CD14-positive monocyte (primary cell): Measurements from ENCODE around the gene AGT. TPM values are rescaled to one million over a fixed set of nuclear protein-coding genes. Genes with fewer than 3 reads are reported as not detected.
"Not testable (repeated sequence)": the region's sequence is repeated elsewhere in the genome, so short reads cannot be mapped to it uniquely, and the experiment has no call there.

Source experiments
- DNase-seq, 3 donors: peaks; one replicate each; pipeline ENCODE4 v3.0.0-alpha.2; 2011 to 2022
- H2AFZ ChIP-seq: 2 replicates; pipeline ENCODE4 v1.6.0; 2012; ENCODE audit warnings: mild to moderate bottlenecking, low read depth, low read length, inconsistent platforms; ENCODE audit not compliant: insufficient read depth, poor library complexity, severe bottlenecking
- H3K27ac ChIP-seq, 2 donors: 1 replicate in 1 of 2; 2 replicates in 1 of 2; pipeline ENCODE4 v1.5.1; 2012 to 2013; ENCODE audit warnings: low read length in 2 of 2, control low read depth in 1 of 2, inconsistent platforms in 1 of 2, low read depth in 1 of 2, mild to moderate bottlenecking in 1 of 2
- H3K27me3 ChIP-seq, 2 donors: one replicate each; pipeline versions ENCODE4 v1.6.0 to v1.6.1; 2011 to 2013; ENCODE audit warnings: low read length in 2 of 2; ENCODE audit not compliant: control insufficient read depth in 2 of 2, insufficient read depth in 2 of 2
- H3K36me3 ChIP-seq, 2 donors: replicated peaks in 1 of 2; 1 replicate in 1 of 2; 2 replicates in 1 of 2; pipeline versions ENCODE4 v1.5.1 to v1.6.1; 2012 to 2013; ENCODE audit warnings: low read length in 2 of 2, control low read depth in 1 of 2, inconsistent platforms in 1 of 2, mild to moderate bottlenecking in 1 of 2; ENCODE audit not compliant: insufficient read depth in 2 of 2, control insufficient read depth in 1 of 2
- H3K4me1 ChIP-seq, 2 donors: 1 replicate in 1 of 2; 2 replicates in 1 of 2; pipeline versions ENCODE4 v1.5.1 to v1.6.1; 2012 to 2013; ENCODE audit warnings: low read length in 2 of 2, control low read depth in 1 of 2, inconsistent platforms in 1 of 2, mild to moderate bottlenecking in 1 of 2, moderate library complexity in 1 of 2; ENCODE audit not compliant: insufficient read depth in 2 of 2, control insufficient read depth in 1 of 2
- H3K4me2 ChIP-seq: replicated peaks from 2 replicates; pipeline ENCODE3; 2012; ENCODE audit warnings: low read length, moderate library complexity, mild to moderate bottlenecking; ENCODE audit not compliant: poor library complexity, severe bottlenecking; ENCODE audit errors: extremely low read depth
- H3K4me3 ChIP-seq, 3 experiments: fragments of 200-600 bp in 1 of 3; sonication (generic) in 1 of 3; replicated peaks in 1 of 3; 1 replicate in 2 of 3; 2 replicates in 1 of 3; pipeline ENCODE4 v1.5.1; 2011 to 2013; ENCODE audit warnings: low read length in 3 of 3, mild to moderate bottlenecking in 3 of 3, control low read depth in 2 of 3, low read depth in 2 of 3, inconsistent platforms in 1 of 3, moderate library complexity in 1 of 3
- H3K79me2 ChIP-seq: 2 replicates; pipeline ENCODE4 v1.6.0; 2012; ENCODE audit warnings: mild to moderate bottlenecking, control low read depth, inconsistent platforms, low read length, moderate library complexity; ENCODE audit not compliant: insufficient read depth
- H3K9ac ChIP-seq: 2 replicates; pipeline ENCODE4 v1.6.0; 2017; ENCODE audit warnings: low read length, mild to moderate bottlenecking; ENCODE audit not compliant: insufficient read depth, poor library complexity, severe bottlenecking
- H3K9me3 ChIP-seq, 2 donors: replicated peaks in 1 of 2; 1 replicate in 1 of 2; 2 replicates in 1 of 2; pipeline versions ENCODE4 v1.5.1 to v1.6.1; 2012 to 2013; ENCODE audit warnings: low read length in 2 of 2, control low read depth in 1 of 2; ENCODE audit not compliant: control insufficient read depth in 1 of 2, insufficient read depth in 1 of 2
- H4K20me1 ChIP-seq: 2 replicates; pipeline ENCODE4 v1.6.0; 2012; ENCODE audit warnings: mild to moderate bottlenecking, low read length, control low read depth, moderate library complexity; ENCODE audit not compliant: insufficient read depth
- H3K27ac Mint-ChIP-seq, 7 donors: one replicate each; pipeline ENCODE4 v1.8.0; 2020; ENCODE audit warnings: mild to moderate bottlenecking in 7 of 7, mixed read lengths in 7 of 7, moderate library complexity in 6 of 7, inconsistent platforms in 2 of 7
- H3K27me3 Mint-ChIP-seq, 3 donors: one replicate each; pipeline ENCODE4 v1.8.0; 2021 to 2022; ENCODE audit warnings: low read depth in 3 of 3, mild to moderate bottlenecking in 3 of 3, mixed read lengths in 3 of 3, moderate library complexity in 3 of 3, inconsistent platforms in 1 of 3
- H3K36me3 Mint-ChIP-seq, 2 donors: one replicate each; pipeline ENCODE4 v1.8.0; 2020; ENCODE audit warnings: mixed read lengths in 2 of 2, inconsistent platforms in 1 of 2, mild to moderate bottlenecking in 1 of 2
- H3K4me1 Mint-ChIP-seq: one replicate; pipeline ENCODE4 v1.8.0; 2020; ENCODE audit warnings: mild to moderate bottlenecking, mixed read lengths
- H3K4me3 Mint-ChIP-seq, 2 donors: one replicate each; pipeline ENCODE4 v1.8.0; 2020; ENCODE audit warnings: mild to moderate bottlenecking in 2 of 2, mixed read lengths in 2 of 2, moderate library complexity in 1 of 2
- H3K9me3 Mint-ChIP-seq, 7 donors: one replicate each; pipeline ENCODE4 v1.8.0; 2020 to 2022; ENCODE audit warnings: mixed read lengths in 7 of 7, mild to moderate bottlenecking in 6 of 7, moderate library complexity in 6 of 7, inconsistent platforms in 2 of 7
- WGBS: methylation state at CpG from one replicate; pipeline ENCODE4 v1.1.5; 2013; ENCODE audit warnings: missing lambda C conversion rate; ENCODE audit not compliant: insufficient coverage; 5-methylcytosine and 5-hydroxymethylcytosine counted together
- intact Hi-C, 2 donors: fragments of 100-400 bp; cut with micrococcal nuclease; formaldehyde crosslinking; loops; one replicate each; pipeline versions ENCODE4 v1.15.0 to v1.15.1; 2023
- polyA plus RNA-seq, 3 donors: library from polyadenylated mRNA; depleted of rRNA in 1 of 3; unstranded in 2 of 3; stranded (reverse) in 1 of 3; fragments of 300-500 nt in 2 of 3; fragments of >200 nt in 1 of 3; fragmentation: Illumina TruSeq in 2 of 3; gene quantifications; 1 replicate in 2 of 3; 2 replicates in 1 of 3; pipeline ENCODE4 v1.2.3, GENCODE V29; 2012 to 2021

The AGT gene
- polyA plus RNA-seq, 3 donors: 0.04 TPM; not detected in 2

DNA sequence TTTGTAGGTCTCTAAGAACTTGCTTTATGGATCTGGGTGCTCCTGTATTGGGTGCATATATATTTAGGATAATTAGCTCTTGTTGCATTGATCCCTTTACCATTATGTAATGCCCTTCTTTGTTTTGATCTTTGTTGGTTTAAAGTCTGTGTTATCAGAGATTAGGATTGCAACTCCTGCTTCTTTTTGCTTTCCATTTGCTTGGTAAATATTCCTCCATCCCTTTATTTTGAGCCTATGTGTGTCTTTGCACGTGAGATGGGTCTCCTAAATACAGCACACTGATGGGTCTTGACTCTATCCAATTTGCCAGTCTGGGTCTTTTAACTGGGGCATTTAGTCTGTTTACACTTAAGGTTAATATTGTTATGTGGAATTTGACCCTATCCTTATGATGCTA is 57.2 kb downstream of the AGT start:
- 100% methylated on average over 1 of the region's 1 CpG for WGBS
- H2AFZ ChIP-seq, H3K9ac ChIP-seq, H3K4me1 ChIP-seq, H3K27me3 Mint-ChIP-seq, H3K4me1 Mint-ChIP-seq, H3K4me2 ChIP-seq, H3K9me3 ChIP-seq, H3K4me3 Mint-ChIP-seq, H3K27ac ChIP-seq, H3K4me3 ChIP-seq, H3K9me3 Mint-ChIP-seq, DNase-seq, H3K27me3 ChIP-seq, intact Hi-C loops: not testable (repeated sequence)
- H4K20me1 ChIP-seq: peaks cover 56% of the 10 kb centered on the region
- Mint-ChIP-seq H3K27ac (peak overlapping the region in 1 of 7 donors; percentile 20), H3K36me3 (peaks cover 31 to 34% of the 10 kb centered on the region in 2 donors)
- peaks cover 37% of the 10 kb centered on the region for H3K79me2 ChIP-seq
- peaks cover 33 to 36% of the 10 kb centered on the region in 2 donors for H3K36me3 ChIP-seq

Other genes starting within 250 kb of the AGT start
- 10 to 100 TPM; 16.7 to 30.4 (median 24.7) TPM for gene COG2, start 71.6 kb downstream of the AGT start, polyA plus RNA-seq
- not detected for gene CAPN9, start 33.3 kb upstream of the AGT start, polyA plus RNA-seq
- gene C1orf198, start 154.4 kb upstream of the AGT start, polyA plus RNA-seq: 1 to 10 TPM; 1.3 to 2.7 (median 1.6) TPM